HEK293 (cell line): ENCODE results near the gene GDA.

Source experiments
- CTCF ChIA-PET: fragments of 350-600 bp; formaldehyde crosslinking; extraction: SDS; loops from one replicate; lab custom pipeline; 2021; ENCODE audit warnings: antibody characterized with exemption; lab: Yijun Ruan, JAX
- POLR2A ChIA-PET: fragments of 300-600 bp; formaldehyde crosslinking; extraction: SDS; loops from one replicate; lab custom pipeline; 2020; ENCODE audit warnings: antibody characterized with exemption, inconsistent platforms; lab: Yijun Ruan, JAX
- H3K27ac ChIP-seq: fragments of 200-500 bp; sonication (Bioruptor generic); 2 replicates; pipeline ENCODE4 v1.5.1; 2014; ENCODE audit warnings: low read depth, low read length, control low read depth, inconsistent platforms; ENCODE audit errors: extremely low read depth
- H3K36me3 ChIP-seq, 2 experiments: fragments of 200-500 bp in 1 of 2; sonication (Bioruptor generic) in 1 of 2; 1 replicate in 1 of 2; 2 replicates in 1 of 2; pipeline ENCODE4 v1.5.1; 2014 to 2017; ENCODE audit warnings: inconsistent platforms in 2 of 2, low read length in 2 of 2; ENCODE audit not compliant: control insufficient read depth in 2 of 2, insufficient read depth in 1 of 2
- H3K4me1 ChIP-seq: fragments of 200-500 bp; sonication (Bioruptor generic); 2 replicates; pipeline ENCODE4 v1.5.1; 2014; ENCODE audit warnings: mild to moderate bottlenecking, low read length, inconsistent platforms; ENCODE audit not compliant: control insufficient read depth, insufficient read depth
- H3K4me3 ChIP-seq: 2 replicates; pipeline ENCODE4 v1.5.1; 2011; ENCODE audit warnings: low read depth, mild to moderate bottlenecking, control low read depth, low read length, moderate library complexity
- H3K9me3 ChIP-seq: fragments of 200-500 bp; sonication (Bioruptor generic); 2 replicates; pipeline ENCODE4 v1.5.1; 2014; ENCODE audit warnings: low read depth, low read length, inconsistent platforms; ENCODE audit not compliant: control insufficient read depth, insufficient read depth
- GLIS1 ChIP-seq: fragments of 450-650 bp; formaldehyde crosslinking; IDR thresholded peaks from 2 replicates; pipeline ENCODE4 v1.5.1; 2016; ENCODE audit warnings: missing biosample characterization, missing genetic modification characterization
- KLF9 ChIP-seq: fragments of 450-650 bp; formaldehyde crosslinking; IDR thresholded peaks from 2 replicates; pipeline ENCODE4 v1.5.1; 2016; ENCODE audit warnings: missing biosample characterization, missing genetic modification characterization, low read depth
- PRDM2 ChIP-seq: fragments of 450-650 bp; formaldehyde crosslinking; IDR thresholded peaks from 2 replicates; pipeline ENCODE4 v1.5.1; 2016; ENCODE audit warnings: missing biosample characterization, missing genetic modification characterization, borderline replicate concordance
- ZNF132 ChIP-seq: fragments of 450-650 bp; formaldehyde crosslinking; IDR thresholded peaks from 2 replicates; pipeline ENCODE4 v1.5.1; 2017; ENCODE audit warnings: missing biosample characterization, missing genetic modification characterization, borderline replicate concordance
- ZNF138 ChIP-seq: fragments of 450-650 bp; formaldehyde crosslinking; IDR thresholded peaks from 2 replicates; pipeline ENCODE4 v1.5.1; 2016; ENCODE audit warnings: missing biosample characterization, missing genetic modification characterization, borderline replicate concordance
- ZNF292 ChIP-seq: fragments of 450-650 bp; formaldehyde crosslinking; IDR thresholded peaks from 2 replicates; pipeline ENCODE4 v1.5.1; 2016; ENCODE audit warnings: low read depth, missing biosample characterization, missing genetic modification characterization, borderline replicate concordance
- ZNF660 ChIP-seq: fragments of 450-650 bp; IDR thresholded peaks from 2 replicates; pipeline ENCODE4 v1.5.1; 2018; ENCODE audit warnings: missing biosample characterization, mild to moderate bottlenecking, missing genetic modification characterization
- ZNF837 ChIP-seq: fragments of 450-650 bp; formaldehyde crosslinking; IDR thresholded peaks from 2 replicates; pipeline ENCODE4 v1.5.1; 2016; ENCODE audit warnings: missing biosample characterization, missing genetic modification characterization
- ZSCAN16 ChIP-seq: fragments of 450-650 bp; formaldehyde crosslinking; IDR thresholded peaks from 2 replicates; pipeline ENCODE4 v1.5.1; 2016; ENCODE audit warnings: missing biosample characterization, missing genetic modification characterization
- TF ChIP-seq, protein P1 (sequence below): fragments of 450-650 bp; formaldehyde crosslinking; IDR thresholded peaks from 2 replicates; pipeline ENCODE4 v1.5.1; 2016; ENCODE audit warnings: missing biosample characterization, missing genetic modification characterization
- TF ChIP-seq, protein P2 (sequence below): fragments of 450-650 bp; IDR thresholded peaks from 2 replicates; pipeline ENCODE4 v1.5.1; 2018; ENCODE audit warnings: missing biosample characterization, mild to moderate bottlenecking, missing genetic modification characterization

GDA gene

GRCh38 chr9:72185561-72185960, 36.3 kb downstream of the GDA start:
- TF ChIP-seq, protein P1, sequence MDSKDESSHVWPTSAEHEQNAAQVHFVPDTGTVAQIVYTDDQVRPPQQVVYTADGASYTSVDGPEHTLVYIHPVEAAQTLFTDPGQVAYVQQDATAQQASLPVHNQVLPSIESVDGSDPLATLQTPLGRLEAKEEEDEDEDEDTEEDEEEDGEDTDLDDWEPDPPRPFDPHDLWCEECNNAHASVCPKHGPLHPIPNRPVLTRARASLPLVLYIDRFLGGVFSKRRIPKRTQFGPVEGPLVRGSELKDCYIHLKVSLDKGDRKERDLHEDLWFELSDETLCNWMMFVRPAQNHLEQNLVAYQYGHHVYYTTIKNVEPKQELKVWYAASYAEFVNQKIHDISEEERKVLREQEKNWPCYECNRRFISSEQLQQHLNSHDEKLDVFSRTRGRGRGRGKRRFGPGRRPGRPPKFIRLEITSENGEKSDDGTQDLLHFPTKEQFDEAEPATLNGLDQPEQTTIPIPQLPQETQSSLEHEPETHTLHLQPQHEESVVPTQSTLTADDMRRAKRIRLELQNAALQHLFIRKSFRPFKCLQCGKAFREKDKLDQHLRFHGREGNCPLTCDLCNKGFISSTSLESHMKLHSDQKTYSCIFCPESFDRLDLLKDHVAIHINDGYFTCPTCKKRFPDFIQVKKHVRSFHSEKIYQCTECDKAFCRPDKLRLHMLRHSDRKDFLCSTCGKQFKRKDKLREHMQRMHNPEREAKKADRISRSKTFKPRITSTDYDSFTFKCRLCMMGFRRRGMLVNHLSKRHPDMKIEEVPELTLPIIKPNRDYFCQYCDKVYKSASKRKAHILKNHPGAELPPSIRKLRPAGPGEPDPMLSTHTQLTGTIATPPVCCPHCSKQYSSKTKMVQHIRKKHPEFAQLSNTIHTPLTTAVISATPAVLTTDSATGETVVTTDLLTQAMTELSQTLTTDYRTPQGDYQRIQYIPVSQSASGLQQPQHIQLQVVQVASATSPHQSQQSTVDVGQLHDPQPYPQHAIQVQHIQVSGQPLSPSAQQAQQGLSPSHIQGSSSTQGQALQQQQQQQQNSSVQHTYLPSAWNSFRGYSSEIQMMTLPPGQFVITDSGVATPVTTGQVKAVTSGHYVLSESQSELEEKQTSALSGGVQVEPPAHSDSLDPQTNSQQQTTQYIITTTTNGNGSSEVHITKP (tag by site-specific recombination), result no peak
- TF ChIP-seq GLIS1 (tag by site-specific recombination) (no peak), ZNF292 (tag by site-specific recombination) (no peak), ZNF660 (tag by site-specific recombination) (no peak)
- TF ChIP-seq, protein P2, sequence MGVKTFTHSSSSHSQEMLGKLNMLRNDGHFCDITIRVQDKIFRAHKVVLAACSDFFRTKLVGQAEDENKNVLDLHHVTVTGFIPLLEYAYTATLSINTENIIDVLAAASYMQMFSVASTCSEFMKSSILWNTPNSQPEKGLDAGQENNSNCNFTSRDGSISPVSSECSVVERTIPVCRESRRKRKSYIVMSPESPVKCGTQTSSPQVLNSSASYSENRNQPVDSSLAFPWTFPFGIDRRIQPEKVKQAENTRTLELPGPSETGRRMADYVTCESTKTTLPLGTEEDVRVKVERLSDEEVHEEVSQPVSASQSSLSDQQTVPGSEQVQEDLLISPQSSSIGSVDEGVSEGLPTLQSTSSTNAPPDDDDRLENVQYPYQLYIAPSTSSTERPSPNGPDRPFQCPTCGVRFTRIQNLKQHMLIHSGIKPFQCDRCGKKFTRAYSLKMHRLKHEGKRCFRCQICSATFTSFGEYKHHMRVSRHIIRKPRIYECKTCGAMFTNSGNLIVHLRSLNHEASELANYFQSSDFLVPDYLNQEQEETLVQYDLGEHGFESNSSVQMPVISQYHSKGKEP (tag by site-specific recombination), result no peak
- ChIA-PET POLR2A (no interaction called here), CTCF (interaction anchor here (0.6 to 0.9 kb wide), 3 partner anchors 9 to 17 kb away, joined by 3 read pairs; no protein-coding TSS in a partner anchor)
- no peak overlapping the region for H3K4me3 ChIP-seq
- no peaks in the 10 kb centered on the region for H3K36me3 ChIP-seq
- H3K27ac ChIP-seq, result no peak overlapping the region
- H3K4me1 ChIP-seq, result no peaks in the 10 kb centered on the region
- no peaks in the 10 kb centered on the region for H3K9me3 ChIP-seq

GRCh38 chr9:72187121-72187695, 38.0 kb downstream of the GDA start:
- Histone ChIP-seq H3K4me3 (no peak overlapping the region), H3K27ac (no peak overlapping the region), H3K36me3 (no peaks in the 10 kb centered on the region), H3K4me1 (no peaks in the 10 kb centered on the region), H3K9me3 (no peaks in the 10 kb centered on the region)
- POLR2A ChIA-PET, result no interaction called here
- TF ChIP-seq ZNF837 (tag by site-specific recombination) (no peak), PRDM2 (tag by site-specific recombination) (no peak), KLF9 (no peak), ZNF132 (tag by site-specific recombination) (no peak), ZNF138 (tag by site-specific recombination) (no peak), ZSCAN16 (tag by site-specific recombination) (no peak)
- CTCF ChIA-PET, result interaction anchor here (1.0 to 1.2 kb wide), 3 partner anchors 16 to 635 kb away, joined by 3 to 4 read pairs (median 3); no protein-coding TSS in a partner anchor
